GM15510 (cell line): Measurements from ENCODE around the gene WDR27.

Source experiments
- POLR2A ChIP-seq: IDR thresholded peaks from 3 replicates; pipeline ENCODE4 v1.6.1; 2011; ENCODE audit warnings: borderline replicate concordance; ENCODE audit not compliant: insufficient read length; ENCODE audit errors: extremely low read depth

Gene WDR27

GRCh38 chr6:169621311-169621710, 80.5 kb downstream of the WDR27 start:
- no peak for TF ChIP-seq POLR2A

DNA sequence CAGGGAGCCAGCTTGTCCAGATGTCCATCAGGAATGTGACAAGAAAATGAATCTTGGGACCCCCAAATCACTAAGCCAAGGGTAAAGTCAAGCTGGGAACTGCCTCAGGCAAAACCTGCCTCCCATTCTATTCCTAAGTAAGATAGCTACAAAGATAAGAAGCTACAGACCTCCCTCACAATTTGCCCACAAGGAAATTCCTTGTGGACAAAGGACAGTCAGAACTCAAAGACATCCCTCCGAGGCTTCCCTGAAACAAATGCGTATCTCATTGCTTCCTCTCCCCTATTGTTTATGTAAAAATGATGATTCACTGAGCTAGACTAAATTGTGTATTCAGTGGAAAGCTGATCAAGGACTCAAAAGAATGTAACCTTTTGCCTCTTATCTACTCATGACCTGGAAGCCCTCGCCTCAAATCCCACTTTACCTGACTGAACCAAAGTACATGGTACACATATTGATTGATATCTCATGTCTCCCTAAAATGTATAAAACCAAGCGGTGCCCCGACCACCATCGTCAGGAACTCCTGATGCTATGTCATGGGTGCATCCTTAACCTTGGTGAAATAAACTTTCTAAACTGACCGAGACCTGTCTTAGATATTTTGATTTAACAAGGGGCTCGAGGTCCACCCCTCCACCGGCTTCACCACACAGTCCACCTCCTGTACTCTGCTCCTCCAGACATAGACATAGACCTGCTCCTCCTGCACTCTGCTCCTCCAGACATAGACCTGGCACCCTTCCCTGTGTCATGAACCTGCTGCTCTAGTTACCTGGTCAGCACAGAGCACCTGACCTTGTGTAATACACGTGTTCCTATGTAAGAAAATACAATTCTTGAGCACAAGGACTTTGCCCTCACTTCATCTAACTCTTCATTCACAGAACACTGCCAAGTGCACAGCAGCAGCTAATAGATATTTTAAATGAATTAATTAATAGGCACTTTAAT, 81.4 kb downstream of the WDR27 start:
- TF ChIP-seq POLR2A, result no peak

DNA sequence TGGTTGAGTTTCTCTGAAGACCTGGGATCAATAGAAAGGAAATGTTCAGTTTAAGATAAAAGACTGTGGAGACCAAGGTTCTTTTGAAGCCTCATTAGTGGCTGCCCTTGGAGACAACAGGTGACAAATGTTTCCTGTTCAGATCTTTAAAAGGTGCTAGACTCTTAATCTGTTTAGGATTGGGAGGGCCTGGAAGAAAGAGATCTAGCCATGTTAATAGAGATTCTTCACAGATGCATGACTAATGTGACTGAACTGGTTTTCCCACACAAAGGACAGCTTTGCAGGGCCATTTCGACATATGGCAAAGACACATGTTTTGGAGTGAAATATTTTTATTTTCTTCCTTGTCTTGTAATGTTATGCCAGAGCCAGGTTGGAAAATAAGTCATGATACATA, 82.2 kb downstream of the WDR27 start:
- TF ChIP-seq POLR2A, result no peak

DNA sequence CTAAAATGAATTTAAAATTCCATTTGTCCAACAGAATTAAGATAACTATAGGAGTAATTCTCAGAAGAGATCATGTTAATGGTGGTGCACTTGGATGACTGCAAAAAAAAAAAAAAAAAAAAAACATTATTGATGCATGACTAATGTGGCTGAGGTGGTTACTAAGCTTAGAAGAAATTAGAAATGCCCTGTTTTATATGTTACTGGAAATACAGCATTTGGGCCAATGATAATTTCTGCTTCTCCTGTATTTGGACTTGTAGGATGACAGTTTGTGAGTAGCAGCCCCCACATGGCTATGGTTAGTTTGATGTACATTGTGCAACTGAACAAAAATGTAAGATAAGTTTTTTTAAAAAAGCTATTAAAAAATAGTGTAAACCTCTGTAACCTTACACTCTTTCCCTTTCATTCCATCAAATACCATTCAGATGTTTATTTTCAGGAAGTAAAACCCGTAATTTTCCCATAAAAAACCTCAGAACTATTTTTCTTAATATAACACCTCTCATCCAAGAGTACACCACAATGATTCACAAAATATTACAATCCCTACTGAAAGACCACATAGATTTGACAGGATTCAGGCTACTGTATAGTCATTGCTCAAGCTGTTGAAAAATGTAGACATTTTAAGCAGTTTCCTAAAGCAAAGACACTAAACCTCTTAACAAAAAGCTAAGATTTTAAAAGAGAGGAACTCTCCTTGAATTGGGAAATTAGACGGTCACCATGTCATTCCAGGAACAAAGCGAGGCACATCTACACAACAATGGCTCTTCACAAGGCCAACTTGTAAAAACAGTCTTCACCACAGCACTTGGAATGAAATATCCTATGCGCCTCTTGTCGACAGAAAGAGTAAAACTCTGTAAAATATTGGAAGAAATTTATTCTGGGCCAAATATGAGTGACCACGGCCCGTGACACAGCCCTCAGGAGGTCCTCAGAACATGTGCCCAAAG, 83.0 kb downstream of the WDR27 start:
- TF ChIP-seq POLR2A, result no peak

GRCh38 chr6:169617562-169617961, 84.3 kb downstream of the WDR27 start:
- no peak for TF ChIP-seq POLR2A

DNA sequence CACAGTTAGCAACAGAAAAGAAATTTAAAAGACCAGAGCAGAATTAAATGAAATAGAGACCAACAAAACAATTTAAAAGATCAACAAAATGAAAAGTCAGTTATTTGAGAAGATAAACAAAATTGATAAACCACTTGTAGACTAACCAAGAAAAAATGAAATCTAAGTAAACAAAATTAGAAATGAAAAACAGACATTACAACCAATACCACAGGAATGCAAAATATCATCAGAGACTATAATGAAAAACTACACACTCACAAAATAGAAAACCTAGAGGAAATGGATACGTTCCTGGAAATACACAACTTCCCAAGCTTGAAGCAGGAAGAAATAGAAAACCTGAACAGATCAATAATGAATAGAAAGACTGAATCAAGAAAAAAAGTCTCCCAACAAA, 97.8 kb downstream of the WDR27 start:
- no peak for TF ChIP-seq POLR2A

DNA sequence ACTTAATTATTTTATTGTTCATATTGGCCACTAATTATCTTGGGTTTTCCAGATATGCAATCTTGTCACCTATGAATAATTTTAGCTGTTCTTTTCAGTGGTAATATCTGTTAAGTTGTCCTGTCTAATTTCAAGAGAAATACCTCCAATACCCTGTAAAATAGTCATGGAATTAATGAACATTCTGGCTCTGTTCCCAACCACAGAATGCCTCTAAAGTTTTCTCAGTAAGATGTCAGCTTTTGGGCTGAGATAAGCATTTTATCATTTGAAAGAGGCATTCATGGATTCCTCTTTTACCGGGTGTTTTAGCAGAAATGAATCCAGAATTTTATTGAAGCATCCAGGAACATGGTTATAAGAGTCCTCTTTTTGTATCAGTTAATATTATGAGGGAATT, 109.3 kb downstream of the WDR27 start:
- TF ChIP-seq POLR2A, result no peak

GRCh38 chr6:169591616-169592015, 110.2 kb downstream of the WDR27 start:
- no peak for TF ChIP-seq POLR2A

- TF ChIP-seq POLR2A, result no peak
Observed at GRCh38 chr6:169590376-169590939, 111.4 kb downstream of the WDR27 start.

DNA sequence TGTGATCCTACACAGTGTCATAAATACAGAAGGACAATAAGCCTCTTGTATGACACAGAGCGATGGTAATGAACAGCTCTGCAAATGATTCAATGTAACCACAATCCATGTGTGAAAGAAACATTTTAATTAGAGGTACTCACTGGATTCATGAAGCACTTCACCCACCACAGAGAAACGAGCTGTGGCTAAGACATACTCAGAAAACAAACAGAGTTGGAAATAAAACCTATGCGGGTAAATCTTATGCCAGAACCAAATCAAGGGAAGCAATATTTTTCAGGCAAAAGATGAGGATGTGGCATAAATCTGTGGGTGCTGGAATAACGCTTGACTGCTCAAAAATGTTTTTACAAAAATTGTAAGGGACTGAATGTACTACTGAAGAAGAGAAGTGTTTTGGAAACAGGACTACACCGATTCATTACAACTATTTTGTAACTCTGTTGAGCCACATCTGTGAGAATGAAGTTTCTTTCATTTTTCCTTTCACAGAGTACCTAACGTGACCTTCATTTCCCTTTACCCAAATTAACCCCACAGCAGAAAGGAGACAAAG, 112.1 kb downstream of the WDR27 start:
- TF ChIP-seq POLR2A, result no peak

GRCh38 chr6:169589293-169589692, 112.5 kb downstream of the WDR27 start:
- no peak for TF ChIP-seq POLR2A

GRCh38 chr6:169587975-169588374, 113.9 kb downstream of the WDR27 start:
- TF ChIP-seq POLR2A, result no peak

- TF ChIP-seq POLR2A, result no peak
Observed at GRCh38 chr6:169583886-169584541, 117.8 kb downstream of the WDR27 start.
